ENCODE results near the gene NDUFA12.

DNA sequence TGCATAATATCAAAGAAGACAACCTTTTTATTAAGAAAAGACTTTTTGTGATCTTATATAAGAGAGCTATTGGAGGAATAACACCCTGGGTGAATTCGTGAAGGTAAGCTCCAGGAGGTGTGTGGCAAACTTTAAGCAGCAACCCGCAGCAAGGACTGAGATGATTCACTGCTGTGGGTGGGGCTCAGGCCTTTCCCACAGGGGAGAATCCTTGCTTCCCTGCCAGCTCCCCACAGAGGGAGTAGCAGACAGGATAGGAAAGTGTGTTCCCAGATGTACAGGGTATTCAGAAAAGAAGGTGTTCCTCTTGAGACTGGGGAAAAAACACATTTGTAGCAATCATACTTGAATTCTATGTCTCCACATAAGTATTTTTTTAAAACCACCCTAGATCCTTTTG lies 9.2 kb downstream of the NDUFA12 start:
- TF ChIP-seq EP300 (IDR thresholded peaks at IDR 0.05) = no peak
- TF ChIP-seq POLR2A (IDR thresholded peaks at IDR 0.05) = no peak
- TF ChIP-seq, protein P1, sequence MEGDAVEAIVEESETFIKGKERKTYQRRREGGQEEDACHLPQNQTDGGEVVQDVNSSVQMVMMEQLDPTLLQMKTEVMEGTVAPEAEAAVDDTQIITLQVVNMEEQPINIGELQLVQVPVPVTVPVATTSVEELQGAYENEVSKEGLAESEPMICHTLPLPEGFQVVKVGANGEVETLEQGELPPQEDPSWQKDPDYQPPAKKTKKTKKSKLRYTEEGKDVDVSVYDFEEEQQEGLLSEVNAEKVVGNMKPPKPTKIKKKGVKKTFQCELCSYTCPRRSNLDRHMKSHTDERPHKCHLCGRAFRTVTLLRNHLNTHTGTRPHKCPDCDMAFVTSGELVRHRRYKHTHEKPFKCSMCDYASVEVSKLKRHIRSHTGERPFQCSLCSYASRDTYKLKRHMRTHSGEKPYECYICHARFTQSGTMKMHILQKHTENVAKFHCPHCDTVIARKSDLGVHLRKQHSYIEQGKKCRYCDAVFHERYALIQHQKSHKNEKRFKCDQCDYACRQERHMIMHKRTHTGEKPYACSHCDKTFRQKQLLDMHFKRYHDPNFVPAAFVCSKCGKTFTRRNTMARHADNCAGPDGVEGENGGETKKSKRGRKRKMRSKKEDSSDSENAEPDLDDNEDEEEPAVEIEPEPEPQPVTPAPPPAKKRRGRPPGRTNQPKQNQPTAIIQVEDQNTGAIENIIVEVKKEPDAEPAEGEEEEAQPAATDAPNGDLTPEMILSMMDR (IDR thresholded peaks at IDR 0.05) = no peak

All from tibial nerve (tissue), 4 donors.